GM12878 (cell line): ENCODE measurements around the gene SPSB3. TPM values are rescaled to one million over a fixed set of nuclear protein-coding genes. Genes with fewer than 3 reads are reported as not detected.

Experiments used
- ATAC-seq: fragments of 200-7000 bp; cut with Tn5 transposase; 3 replicates; pipeline ENCODE4 v1.9.1; 2020; ENCODE audit warnings: mild to moderate bottlenecking, moderate library complexity
- BruUV-seq: library from RNA; stranded (reverse); fragments of 400-500 nt; replicated peaks from 2 replicates; lab custom pipeline; 2021; lab: Mats Ljungman, UMichigan
- CTCF ChIA-PET: fragments of 300-600 bp; sonication (Branson Sonifier 250); formaldehyde crosslinking; extraction: SDS; loops from one replicate; lab custom pipeline; 2021; ENCODE audit warnings: inconsistent platforms; lab: Yijun Ruan, JAX
- POLR2A ChIA-PET: fragments of 350-600 bp; formaldehyde crosslinking; extraction: SDS; loops from one replicate; lab custom pipeline; 2021; ENCODE audit warnings: inconsistent platforms; lab: Charles Lee
- RAD21 ChIA-PET: fragments of 300-600 bp; sonication (Branson Sonifier 250); formaldehyde crosslinking; loops from one replicate; lab custom pipeline; 2023; ENCODE audit warnings: antibody characterized with exemption; ENCODE audit not compliant: unreplicated experiment; lab: Charles Lee
- SMC1A ChIA-PET: fragments of 300-600 bp; sonication (Branson Sonifier 250); formaldehyde crosslinking; loops from one replicate; lab custom pipeline; 2023; ENCODE audit not compliant: unreplicated experiment, uncharacterized antibody; lab: Charles Lee
- DNase-seq: peaks from one replicate; pipeline ENCODE4 v3.0.0-alpha.2; 2011; ENCODE audit warnings: low read depth, low spot score
- FAIRE-seq: peaks from 3 replicates; lab custom pipeline; 2011; peaks lifted over from hg19 to GRCh38; lab: Jason Lieb, UNC
- H2AFZ ChIP-seq: 2 replicates; pipeline ENCODE4 v1.6.0; 2011; ENCODE audit warnings: low read depth, low read length, control low read depth; ENCODE audit not compliant: control insufficient read depth
- H3K27ac ChIP-seq: 2 replicates; pipeline ENCODE4 v1.5.1; 2011; ENCODE audit warnings: control low read depth; ENCODE audit not compliant: control insufficient read depth, insufficient read depth
- H3K27me3 ChIP-seq, 2 experiments: replicated peaks in 1 of 2; 2 replicates each; pipeline versions ENCODE4 v1.6.0 to v1.6.1; 2011; ENCODE audit warnings: low read length in 1 of 2; ENCODE audit not compliant: control insufficient read depth in 2 of 2, insufficient read depth in 2 of 2
- H3K36me3 ChIP-seq, 2 experiments: 2 replicates each; pipeline ENCODE4 v1.5.1; 2011; ENCODE audit warnings: low read length in 1 of 2; ENCODE audit not compliant: control insufficient read depth in 2 of 2, insufficient read depth in 2 of 2
- H3K4me1 ChIP-seq: 2 replicates; pipeline ENCODE4 v1.6.1; 2011; ENCODE audit warnings: mild to moderate bottlenecking, low read length, moderate library complexity, mixed read lengths; ENCODE audit not compliant: control insufficient read depth, insufficient read depth
- H3K4me2 ChIP-seq: 2 replicates; pipeline ENCODE4 v1.6.0; 2011; ENCODE audit warnings: control low read depth; ENCODE audit not compliant: control insufficient read depth, insufficient read depth
- H3K4me3 ChIP-seq: fragments of 200-600 bp; sonication (generic); 2 replicates; pipeline ENCODE4 v1.5.1; 2016
- H3K79me2 ChIP-seq: 2 replicates; pipeline ENCODE4 v1.6.0; 2011; ENCODE audit warnings: low read length; ENCODE audit not compliant: control insufficient read depth, insufficient read depth
- H3K9ac ChIP-seq: 2 replicates; pipeline ENCODE4 v1.8.0; 2011; ENCODE audit warnings: low read length, control low read depth, mixed read lengths; ENCODE audit not compliant: control insufficient read depth, insufficient read depth
- H3K9me3 ChIP-seq: replicated peaks from 3 replicates; pipeline ENCODE4 v1.5.1; 2011; ENCODE audit warnings: mild to moderate bottlenecking, low read length; ENCODE audit not compliant: control insufficient read depth, insufficient read depth
- H4K20me1 ChIP-seq: 2 replicates; pipeline ENCODE4 v1.6.0; 2011; ENCODE audit not compliant: control insufficient read depth, insufficient read depth
- ASH2L ChIP-seq: fragments of 300-600, 200-600 bp; sonication (generic); IDR thresholded peaks from 2 replicates; pipeline ENCODE4 v1.6.1; 2017; ENCODE audit warnings: low read depth, mild to moderate bottlenecking, borderline replicate concordance
- CBFB ChIP-seq: IDR thresholded peaks from 2 replicates; pipeline ENCODE4 v1.6.1; 2016; ENCODE audit warnings: antibody characterized with exemption, low read depth
- GABPA ChIP-seq: IDR thresholded peaks from 2 replicates; pipeline ENCODE4 v1.6.1; 2014; ENCODE audit warnings: antibody characterized with exemption, low read depth, mild to moderate bottlenecking, inconsistent platforms
- STAT3 ChIP-seq: IDR thresholded peaks from 2 replicates; pipeline ENCODE4 v1.6.1; 2011; ENCODE audit warnings: low read depth, low read length, improper control_type of control experiment
- ZNF274 ChIP-seq: IDR thresholded peaks from one replicate; pipeline ENCODE4 v1.8.0; 2011; ENCODE audit not compliant: insufficient read length, insufficient read depth
- WGBS: methylation state at CpG from one replicate; pipeline ENCODE4 v1.1.6; 2016; ENCODE audit warnings: low lambda C conversion rate; ENCODE audit not compliant: insufficient replicate concordance, insufficient coverage; ENCODE audit errors: missing lambda C conversion rate; 5-methylcytosine and 5-hydroxymethylcytosine counted together
- in situ Hi-C: fragments of 300-500 bp; cut with MboI; formaldehyde crosslinking; loops from 9 replicates; pipeline ENCODE4 v1.14.3; 2018; ENCODE audit warnings: mixed read lengths
- intact Hi-C: fragments of 100-400 bp; cut with micrococcal nuclease; formaldehyde crosslinking; loops from one replicate; pipeline ENCODE4 v1.14.2; 2022; ENCODE audit not compliant: unreplicated experiment
- polyA plus RNA-seq, 11 experiments: library from polyadenylated mRNA; depleted of rRNA in 4 of 11; unstranded in 6 of 11; stranded (reverse) in 5 of 11; fragments of >200 nt; fragmentation: Nextera tagmentation in 4 of 11; fragmentation: Illumina TruSeq in 1 of 11; extraction: Ambion mirVana in 4 of 11; extraction: Trizol in 1 of 11; gene quantifications; 1 replicate in 1 of 11; 2 replicates in 10 of 11; pipeline versions ENCODE4 v1.2.1 to v1.2.3, GENCODE V29; 2011 to 2016; ENCODE audit warnings: inconsistent platforms in 2 of 11, missing spikeins in 2 of 11, low read depth in 1 of 11
- total RNA-seq, 4 experiments: library from RNA; depleted of rRNA in 3 of 4; stranded (reverse); fragments of >200 nt in 3 of 4; fragmentation: Illumina TruSeq in 1 of 4; extraction: Trizol in 1 of 4; gene quantifications; 2 replicates each; pipeline versions ENCODE4 v1.2.1 to v1.2.3, GENCODE V29; 2013 to 2021
- TF ChIP-seq, protein P1 (sequence below): fragments of 150-350 bp; IDR thresholded peaks from 2 replicates; pipeline ENCODE4 v1.6.1; 2016; ENCODE audit warnings: low read depth, low read length
- TF ChIP-seq, protein P2 (sequence below): fragments of 450-650 bp; IDR thresholded peaks from 2 replicates; pipeline ENCODE4 v1.6.1; 2017; ENCODE audit warnings: borderline replicate concordance

Gene SPSB3
- total and polyA plus RNA-seq, 10 of the 15 experiments (the other 5 are each of a cell fraction or from before 2014, with no cell fraction given): 0.31 to 26.9 (median 14.0) TPM

DNA sequence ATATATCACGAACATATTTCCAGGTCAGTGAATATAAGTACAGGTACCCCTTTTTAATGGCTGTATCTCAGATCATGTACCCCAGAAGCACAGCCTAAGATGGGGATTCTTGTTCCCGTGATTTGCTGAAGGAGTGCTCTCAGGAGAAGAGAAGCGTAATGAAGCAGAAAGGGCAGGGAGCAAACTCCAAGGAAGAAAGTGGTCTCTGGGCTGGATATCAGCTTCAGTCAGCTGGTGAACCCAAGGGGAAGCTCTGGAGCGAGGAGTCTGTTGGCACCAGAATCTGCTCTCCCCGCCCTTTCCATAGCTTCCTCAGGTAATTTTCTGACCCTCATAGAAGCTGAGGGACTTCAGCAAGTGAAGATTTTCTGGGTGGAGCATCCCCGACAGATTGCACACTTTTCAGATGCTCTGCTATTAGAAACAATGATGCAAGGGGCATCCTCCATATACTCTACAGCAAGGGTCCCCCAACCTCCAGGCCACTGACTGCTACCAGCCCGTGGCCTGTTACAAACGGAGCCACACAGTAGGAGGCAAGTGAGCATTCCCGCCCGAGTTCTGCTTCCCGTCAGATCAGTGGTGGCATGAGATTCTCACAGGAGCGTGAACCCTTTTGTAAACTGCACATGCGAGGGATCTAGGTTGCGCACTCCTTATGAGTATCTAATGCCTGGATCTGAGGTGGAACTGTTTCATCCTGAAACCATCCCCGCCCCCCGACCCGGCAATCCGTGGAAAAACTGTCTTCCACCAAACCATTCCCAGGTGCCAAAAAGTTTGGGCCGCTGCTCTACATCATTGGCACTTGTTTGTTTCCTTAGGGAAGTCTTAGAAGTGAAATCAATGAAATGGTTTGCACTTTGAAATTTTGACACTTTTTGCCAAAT lies 49.1 kb upstream of the SPSB3 start:
- FAIRE-seq (no peak), ATAC-seq (no peak), DNase-seq (no peak)
- Histone ChIP-seq H3K4me3 (no peak overlapping the region), H2AFZ (no peak overlapping the region), H4K20me1 (no peaks in the 10 kb centered on the region), H3K4me1 (peaks cover 4% of the 10 kb centered on the region; the same call in 1 of the 2 replicates), H3K79me2 (peaks cover 17% of the 10 kb centered on the region), H3K27me3 (no peaks in the 10 kb centered on the region), H3K9ac (no peak overlapping the region), H3K36me3 (no peaks in the 10 kb centered on the region), H3K27ac (no peak overlapping the region), H3K9me3 (no peaks in the 10 kb centered on the region), H3K4me2 (no peak overlapping the region)
- intact Hi-C loops (no loop called here), in situ Hi-C loops (no loop called here)
- ChIA-PET RAD21 (no interaction called here), SMC1A (no interaction called here), CTCF (no interaction called here), POLR2A (no interaction called here)
- 81% methylated on average over 19 of the region's 19 CpGs for WGBS
- TF ChIP-seq, protein P1, sequence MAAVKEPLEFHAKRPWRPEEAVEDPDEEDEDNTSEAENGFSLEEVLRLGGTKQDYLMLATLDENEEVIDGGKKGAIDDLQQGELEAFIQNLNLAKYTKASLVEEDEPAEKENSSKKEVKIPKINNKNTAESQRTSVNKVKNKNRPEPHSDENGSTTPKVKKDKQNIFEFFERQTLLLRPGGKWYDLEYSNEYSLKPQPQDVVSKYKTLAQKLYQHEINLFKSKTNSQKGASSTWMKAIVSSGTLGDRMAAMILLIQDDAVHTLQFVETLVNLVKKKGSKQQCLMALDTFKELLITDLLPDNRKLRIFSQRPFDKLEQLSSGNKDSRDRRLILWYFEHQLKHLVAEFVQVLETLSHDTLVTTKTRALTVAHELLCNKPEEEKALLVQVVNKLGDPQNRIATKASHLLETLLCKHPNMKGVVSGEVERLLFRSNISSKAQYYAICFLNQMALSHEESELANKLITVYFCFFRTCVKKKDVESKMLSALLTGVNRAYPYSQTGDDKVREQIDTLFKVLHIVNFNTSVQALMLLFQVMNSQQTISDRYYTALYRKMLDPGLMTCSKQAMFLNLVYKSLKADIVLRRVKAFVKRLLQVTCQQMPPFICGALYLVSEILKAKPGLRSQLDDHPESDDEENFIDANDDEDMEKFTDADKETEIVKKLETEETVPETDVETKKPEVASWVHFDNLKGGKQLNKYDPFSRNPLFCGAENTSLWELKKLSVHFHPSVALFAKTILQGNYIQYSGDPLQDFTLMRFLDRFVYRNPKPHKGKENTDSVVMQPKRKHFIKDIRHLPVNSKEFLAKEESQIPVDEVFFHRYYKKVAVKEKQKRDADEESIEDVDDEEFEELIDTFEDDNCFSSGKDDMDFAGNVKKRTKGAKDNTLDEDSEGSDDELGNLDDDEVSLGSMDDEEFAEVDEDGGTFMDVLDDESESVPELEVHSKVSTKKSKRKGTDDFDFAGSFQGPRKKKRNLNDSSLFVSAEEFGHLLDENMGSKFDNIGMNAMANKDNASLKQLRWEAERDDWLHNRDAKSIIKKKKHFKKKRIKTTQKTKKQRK: no peak
- TF ChIP-seq STAT3 (no peak), GABPA (no peak), ASH2L (no peak), ZNF274 (no peak), CBFB (no peak)
- TF ChIP-seq, protein P2, sequence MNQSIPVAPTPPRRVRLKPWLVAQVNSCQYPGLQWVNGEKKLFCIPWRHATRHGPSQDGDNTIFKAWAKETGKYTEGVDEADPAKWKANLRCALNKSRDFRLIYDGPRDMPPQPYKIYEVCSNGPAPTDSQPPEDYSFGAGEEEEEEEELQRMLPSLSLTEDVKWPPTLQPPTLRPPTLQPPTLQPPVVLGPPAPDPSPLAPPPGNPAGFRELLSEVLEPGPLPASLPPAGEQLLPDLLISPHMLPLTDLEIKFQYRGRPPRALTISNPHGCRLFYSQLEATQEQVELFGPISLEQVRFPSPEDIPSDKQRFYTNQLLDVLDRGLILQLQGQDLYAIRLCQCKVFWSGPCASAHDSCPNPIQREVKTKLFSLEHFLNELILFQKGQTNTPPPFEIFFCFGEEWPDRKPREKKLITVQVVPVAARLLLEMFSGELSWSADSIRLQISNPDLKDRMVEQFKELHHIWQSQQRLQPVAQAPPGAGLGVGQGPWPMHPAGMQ: no peak
- no TSS peak for BruUV-seq
